K562 (cell line): ENCODE measurements around the gene KRT71.

ENCODE experiments used
- ARNT ChIP-seq, 2 experiments: fragments of 450-650 bp; IDR thresholded peaks; 2 replicates each; pipeline ENCODE4 v1.6.1; 2016; ENCODE audit warnings: mild to moderate bottlenecking in 1 of 2
- CBX5 ChIP-seq: IDR thresholded peaks from 2 replicates; pipeline ENCODE4 v1.6.1; 2014; ENCODE audit warnings: low read depth, borderline replicate concordance
- FOSL1 ChIP-seq: fragments of 200-800 bp; sonication (Bioruptor generic); conservative IDR thresholded peaks from 2 replicates; pipeline ENCODE4 v1.6.1; 2016; ENCODE audit warnings: missing genetic modification characterization, missing compliant biosample characterization
- HDAC2 ChIP-seq: fragments of 450-650 bp; IDR thresholded peaks from 2 replicates; pipeline ENCODE4 v1.6.1; 2016; ENCODE audit warnings: mild to moderate bottlenecking
- MCM2 ChIP-seq: fragments of 450-650 bp; IDR thresholded peaks from 2 replicates; pipeline ENCODE4 v1.6.1; 2017; ENCODE audit warnings: low read depth, mild to moderate bottlenecking
- NBN ChIP-seq: fragments of 450-650 bp; IDR thresholded peaks from 2 replicates; pipeline ENCODE4 v1.6.1; 2016; ENCODE audit warnings: low read depth, mild to moderate bottlenecking
- POLR3A ChIP-seq: IDR thresholded peaks from 2 replicates; pipeline ENCODE4 v1.6.1; 2011; ENCODE audit warnings: borderline replicate concordance, mild to moderate bottlenecking, moderate library complexity; ENCODE audit not compliant: insufficient read length, insufficient read depth; ENCODE audit errors: extremely low read depth
- RAD21 ChIP-seq, 2 experiments: fragments of 250-450 bp in 1 of 2; fragments of 450-650 bp in 1 of 2; sonication (Bioruptor Pico) in 1 of 2; formaldehyde crosslinking in 1 of 2; IDR thresholded peaks in 1 of 2; conservative IDR thresholded peaks in 1 of 2; 2 replicates each; pipeline versions ENCODE4 v1.4.0 to v1.8.0; 2020 to 2022; ENCODE audit warnings: mild to moderate bottlenecking in 2 of 2, moderate library complexity in 1 of 2
- ZBTB8A ChIP-seq: fragments of 450-650 bp; IDR thresholded peaks from 2 replicates; pipeline ENCODE4 v1.6.1; 2018; ENCODE audit warnings: mild to moderate bottlenecking, moderate library complexity; ENCODE audit not compliant: partially characterized antibody
- TF ChIP-seq, protein P1 (sequence below): sonication (generic); formaldehyde crosslinking; IDR thresholded peaks from 2 replicates; pipeline ENCODE4 v1.9.0; 2022; ENCODE audit warnings: mild to moderate bottlenecking, missing genetic modification reagents
- TF ChIP-seq, protein P2 (sequence below), 3 experiments: IDR thresholded peaks in 2 of 3; conservative IDR thresholded peaks in 1 of 3; 2 replicates each; pipeline ENCODE4 v1.5.1; 2011 to 2012; ENCODE audit warnings: low read length in 3 of 3, mild to moderate bottlenecking in 3 of 3, control low read depth in 2 of 3, improper control_type of control experiment in 1 of 3, inconsistent platforms in 1 of 3, low read depth in 1 of 3, mixed read lengths in 1 of 3, moderate library complexity in 1 of 3; ENCODE audit not compliant: insufficient read depth in 2 of 3
- TF ChIP-seq, protein P3 (sequence below), 2 experiments: fragments of 450-650 bp in 1 of 2; sonication (generic) in 1 of 2; formaldehyde crosslinking in 1 of 2; IDR thresholded peaks in 1 of 2; conservative IDR thresholded peaks in 1 of 2; 2 replicates each; pipeline versions ENCODE4 v1.6.1 to v1.8.1; 2016 to 2023; ENCODE audit warnings: mild to moderate bottlenecking in 2 of 2, moderate library complexity in 2 of 2, inconsistent platforms in 1 of 2, missing genetic modification reagents in 1 of 2
- TF ChIP-seq, protein P4 (sequence below): fragments of 250-450 bp; sonication (Bioruptor Pico); IDR thresholded peaks from 2 replicates; pipeline ENCODE4 v1.4.0; 2020; ENCODE audit warnings: mild to moderate bottlenecking, moderate library complexity

DNA sequence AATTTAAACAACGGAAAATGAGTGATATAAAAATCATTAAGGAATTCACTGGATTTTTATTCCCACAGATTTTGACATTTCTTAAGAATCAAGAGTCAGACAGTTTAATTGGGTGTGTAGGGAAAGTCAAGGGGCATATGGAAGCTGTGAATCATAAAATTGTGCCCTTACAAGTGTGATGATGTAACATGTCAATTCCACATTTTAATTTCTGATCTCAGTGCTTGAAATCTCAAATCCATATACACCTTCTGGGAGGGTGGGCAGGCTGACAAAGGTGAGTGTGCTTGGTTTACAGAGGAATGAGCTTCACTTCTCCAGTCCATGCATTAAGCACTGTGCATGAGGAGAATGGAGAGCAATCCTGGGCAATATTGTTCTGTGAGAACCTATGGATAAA lies 58.8 kb downstream of the KRT71 start:
- TF ChIP-seq POLR3A (no peak), ARNT (IDR thresholded peaks at IDR 0.05) (no peak), CBX5 (no peak), ZBTB8A (no peak), HDAC2 (no peak), RAD21 (CRISPR knock-in tag; conservative IDR thresholded peaks at IDR 0.05 in 1 of 2, IDR thresholded peaks at IDR 0.05 in 1 of 2) (no peak), NBN (no peak), MCM2 (no peak), FOSL1 (tag) (no peak)
- TF ChIP-seq, protein P1, sequence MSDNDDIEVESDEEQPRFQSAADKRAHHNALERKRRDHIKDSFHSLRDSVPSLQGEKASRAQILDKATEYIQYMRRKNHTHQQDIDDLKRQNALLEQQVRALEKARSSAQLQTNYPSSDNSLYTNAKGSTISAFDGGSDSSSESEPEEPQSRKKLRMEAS, result no peak
- TF ChIP-seq, protein P2, sequence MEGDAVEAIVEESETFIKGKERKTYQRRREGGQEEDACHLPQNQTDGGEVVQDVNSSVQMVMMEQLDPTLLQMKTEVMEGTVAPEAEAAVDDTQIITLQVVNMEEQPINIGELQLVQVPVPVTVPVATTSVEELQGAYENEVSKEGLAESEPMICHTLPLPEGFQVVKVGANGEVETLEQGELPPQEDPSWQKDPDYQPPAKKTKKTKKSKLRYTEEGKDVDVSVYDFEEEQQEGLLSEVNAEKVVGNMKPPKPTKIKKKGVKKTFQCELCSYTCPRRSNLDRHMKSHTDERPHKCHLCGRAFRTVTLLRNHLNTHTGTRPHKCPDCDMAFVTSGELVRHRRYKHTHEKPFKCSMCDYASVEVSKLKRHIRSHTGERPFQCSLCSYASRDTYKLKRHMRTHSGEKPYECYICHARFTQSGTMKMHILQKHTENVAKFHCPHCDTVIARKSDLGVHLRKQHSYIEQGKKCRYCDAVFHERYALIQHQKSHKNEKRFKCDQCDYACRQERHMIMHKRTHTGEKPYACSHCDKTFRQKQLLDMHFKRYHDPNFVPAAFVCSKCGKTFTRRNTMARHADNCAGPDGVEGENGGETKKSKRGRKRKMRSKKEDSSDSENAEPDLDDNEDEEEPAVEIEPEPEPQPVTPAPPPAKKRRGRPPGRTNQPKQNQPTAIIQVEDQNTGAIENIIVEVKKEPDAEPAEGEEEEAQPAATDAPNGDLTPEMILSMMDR (IDR thresholded peaks at IDR 0.05 in 2 of 3, conservative IDR thresholded peaks at IDR 0.05 in 1 of 3; ENCODE audit: insufficient read depth in 2 of 3, low read depth in 1 of 3, low read length in 3 of 3), result no peak
- TF ChIP-seq, protein P3, sequence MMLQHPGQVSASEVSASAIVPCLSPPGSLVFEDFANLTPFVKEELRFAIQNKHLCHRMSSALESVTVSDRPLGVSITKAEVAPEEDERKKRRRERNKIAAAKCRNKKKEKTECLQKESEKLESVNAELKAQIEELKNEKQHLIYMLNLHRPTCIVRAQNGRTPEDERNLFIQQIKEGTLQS (IDR thresholded peaks at IDR 0.05), result 0 out of 2 replicates have a peak, but pooled peaks have one; percentile 12
- TF ChIP-seq, protein P3 (CRISPR knock-in tag; conservative IDR thresholded peaks at IDR 0.05), result no peak
- TF ChIP-seq, protein P4, sequence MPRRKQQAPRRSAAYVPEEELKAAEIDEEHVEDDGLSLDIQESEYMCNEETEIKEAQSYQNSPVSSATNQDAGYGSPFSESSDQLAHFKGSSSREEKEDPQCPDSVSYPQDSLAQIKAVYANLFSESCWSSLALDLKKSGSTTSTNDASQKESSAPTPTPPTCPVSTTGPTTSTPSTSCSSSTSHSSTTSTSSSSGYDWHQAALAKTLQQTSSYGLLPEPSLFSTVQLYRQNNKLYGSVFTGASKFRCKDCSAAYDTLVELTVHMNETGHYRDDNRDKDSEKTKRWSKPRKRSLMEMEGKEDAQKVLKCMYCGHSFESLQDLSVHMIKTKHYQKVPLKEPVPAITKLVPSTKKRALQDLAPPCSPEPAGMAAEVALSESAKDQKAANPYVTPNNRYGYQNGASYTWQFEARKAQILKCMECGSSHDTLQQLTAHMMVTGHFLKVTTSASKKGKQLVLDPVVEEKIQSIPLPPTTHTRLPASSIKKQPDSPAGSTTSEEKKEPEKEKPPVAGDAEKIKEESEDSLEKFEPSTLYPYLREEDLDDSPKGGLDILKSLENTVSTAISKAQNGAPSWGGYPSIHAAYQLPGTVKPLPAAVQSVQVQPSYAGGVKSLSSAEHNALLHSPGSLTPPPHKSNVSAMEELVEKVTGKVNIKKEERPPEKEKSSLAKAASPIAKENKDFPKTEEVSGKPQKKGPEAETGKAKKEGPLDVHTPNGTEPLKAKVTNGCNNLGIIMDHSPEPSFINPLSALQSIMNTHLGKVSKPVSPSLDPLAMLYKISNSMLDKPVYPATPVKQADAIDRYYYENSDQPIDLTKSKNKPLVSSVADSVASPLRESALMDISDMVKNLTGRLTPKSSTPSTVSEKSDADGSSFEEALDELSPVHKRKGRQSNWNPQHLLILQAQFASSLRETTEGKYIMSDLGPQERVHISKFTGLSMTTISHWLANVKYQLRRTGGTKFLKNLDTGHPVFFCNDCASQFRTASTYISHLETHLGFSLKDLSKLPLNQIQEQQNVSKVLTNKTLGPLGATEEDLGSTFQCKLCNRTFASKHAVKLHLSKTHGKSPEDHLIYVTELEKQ (CRISPR knock-in tag), result no peak
